DOHH2 (cell line): ENCODE measurements around the gene RGS19.

Experiments
- H3F3A ChIP-seq: fragments of 200-600 bp; sonication (generic), shearing (Covaris generic); 2 replicates; pipeline ENCODE4 v1.6.0; 2016; ENCODE audit warnings: antibody characterized with exemption, mild to moderate bottlenecking; ENCODE audit not compliant: control insufficient read depth, insufficient read depth
- H3K27ac ChIP-seq: fragments of 200-600 bp; sonication (generic); 2 replicates; pipeline ENCODE4 v1.5.1; 2014; ENCODE audit warnings: low read depth, mild to moderate bottlenecking, low read length, moderate library complexity
- H3K27me3 ChIP-seq: fragments of 200-600 bp; sonication (generic); 2 replicates; pipeline ENCODE4 v1.6.1; 2014; ENCODE audit warnings: mild to moderate bottlenecking, low read length, mixed read lengths; ENCODE audit not compliant: control insufficient read depth
- H3K36me3 ChIP-seq: fragments of 200-600 bp; sonication (generic); 2 replicates; pipeline ENCODE4 v1.6.1; 2014; ENCODE audit warnings: mild to moderate bottlenecking, low read length, moderate library complexity, mixed read lengths; ENCODE audit not compliant: control insufficient read depth
- H3K4me1 ChIP-seq: fragments of 200-600 bp; sonication (generic); 2 replicates; pipeline ENCODE4 v1.6.1; 2014; ENCODE audit warnings: mild to moderate bottlenecking, low read length, mixed read lengths; ENCODE audit not compliant: control insufficient read depth
- H3K4me2 ChIP-seq: fragments of 200-600 bp; sonication (generic); 2 replicates; pipeline ENCODE4 v1.6.0; 2014; ENCODE audit warnings: mild to moderate bottlenecking, low read length, moderate library complexity
- H3K4me3 ChIP-seq: fragments of 200-600 bp; sonication (generic); 2 replicates; pipeline ENCODE4 v1.5.1; 2014; ENCODE audit warnings: mild to moderate bottlenecking, low read length, mixed read lengths
- H3K79me2 ChIP-seq: fragments of 200-600 bp; sonication (generic); 2 replicates; pipeline ENCODE4 v1.6.1; 2014; ENCODE audit warnings: mild to moderate bottlenecking, low read length, mixed read lengths; ENCODE audit not compliant: control insufficient read depth
- H3K9me2 ChIP-seq: fragments of 200-600 bp; sonication (generic); replicated peaks from 2 replicates; pipeline ENCODE4 v1.6.1; 2014; ENCODE audit warnings: mild to moderate bottlenecking, low read length, mixed read lengths; ENCODE audit not compliant: control insufficient read depth
- H3K9me3 ChIP-seq: fragments of 200-600 bp; sonication (generic); 2 replicates; pipeline ENCODE4 v1.6.1; 2014; ENCODE audit warnings: antibody characterized with exemption, low read length, mixed read lengths; ENCODE audit not compliant: control insufficient read depth, insufficient read depth
- H4K20me1 ChIP-seq: fragments of 200-600 bp; sonication (generic); 2 replicates; pipeline ENCODE4 v1.6.0; 2014; ENCODE audit warnings: low read depth, mild to moderate bottlenecking, antibody characterized with exemption, low read length, moderate library complexity; ENCODE audit not compliant: control insufficient read depth, insufficient read depth
- EZH2phosphoT487 ChIP-seq: fragments of 200-600 bp; sonication (generic); IDR thresholded peaks from 2 replicates; pipeline ENCODE4 v1.6.1; 2017; ENCODE audit warnings: borderline replicate concordance, mild to moderate bottlenecking, antibody characterized with exemption, low read length, moderate library complexity, mixed read lengths
- TF ChIP-seq, protein P1 (sequence below): fragments of 200-600 bp; sonication (generic); IDR thresholded peaks from one replicate; pipeline ENCODE4 v1.5.1; 2014; ENCODE audit warnings: antibody characterized with exemption, mild to moderate bottlenecking, low read depth, low read length; ENCODE audit not compliant: poor library complexity, severe bottlenecking

The RGS19 gene

GRCh38 chr20:64065062-64065973 is 14.0 kb downstream of the RGS19 start:
- peaks cover 13% of the 10 kb centered on the region for H3K79me2 ChIP-seq

GRCh38 chr20:64064145-64064698 is 15.1 kb downstream of the RGS19 start:
- no peaks in the 10 kb centered on the region; the same call in 1 of the 2 replicates for H3K27me3 ChIP-seq
- H3K36me3 ChIP-seq, result no peaks in the 10 kb centered on the region
- H3K27ac ChIP-seq, result no peak overlapping the region
- H3K9me3 ChIP-seq, result no peaks in the 10 kb centered on the region
- no peaks in the 10 kb centered on the region for H3K9me2 ChIP-seq
- H4K20me1 ChIP-seq, result no peaks in the 10 kb centered on the region
- H3F3A ChIP-seq, result peaks cover 2% of the 10 kb centered on the region; the same call in 1 of the 2 replicates
- peaks cover 13% of the 10 kb centered on the region for H3K79me2 ChIP-seq
- H3K4me1 ChIP-seq, result peaks cover 45% of the 10 kb centered on the region
- no peak for TF ChIP-seq EZH2phosphoT487
- TF ChIP-seq, protein P1, sequence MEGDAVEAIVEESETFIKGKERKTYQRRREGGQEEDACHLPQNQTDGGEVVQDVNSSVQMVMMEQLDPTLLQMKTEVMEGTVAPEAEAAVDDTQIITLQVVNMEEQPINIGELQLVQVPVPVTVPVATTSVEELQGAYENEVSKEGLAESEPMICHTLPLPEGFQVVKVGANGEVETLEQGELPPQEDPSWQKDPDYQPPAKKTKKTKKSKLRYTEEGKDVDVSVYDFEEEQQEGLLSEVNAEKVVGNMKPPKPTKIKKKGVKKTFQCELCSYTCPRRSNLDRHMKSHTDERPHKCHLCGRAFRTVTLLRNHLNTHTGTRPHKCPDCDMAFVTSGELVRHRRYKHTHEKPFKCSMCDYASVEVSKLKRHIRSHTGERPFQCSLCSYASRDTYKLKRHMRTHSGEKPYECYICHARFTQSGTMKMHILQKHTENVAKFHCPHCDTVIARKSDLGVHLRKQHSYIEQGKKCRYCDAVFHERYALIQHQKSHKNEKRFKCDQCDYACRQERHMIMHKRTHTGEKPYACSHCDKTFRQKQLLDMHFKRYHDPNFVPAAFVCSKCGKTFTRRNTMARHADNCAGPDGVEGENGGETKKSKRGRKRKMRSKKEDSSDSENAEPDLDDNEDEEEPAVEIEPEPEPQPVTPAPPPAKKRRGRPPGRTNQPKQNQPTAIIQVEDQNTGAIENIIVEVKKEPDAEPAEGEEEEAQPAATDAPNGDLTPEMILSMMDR, result no peak
- H3K4me3 ChIP-seq, result peak overlapping the region; percentile 86
- peak overlapping the region; percentile 76 for H3K4me2 ChIP-seq

More at GRCh38 chr20:64065062-64065973, 14.0 kb downstream of the RGS19 start:
- peaks cover 3% of the 10 kb centered on the region; the same call in 1 of the 2 replicates for H3K36me3 ChIP-seq
- TF ChIP-seq, protein P1, result no peak
- no peak for TF ChIP-seq EZH2phosphoT487
- H4K20me1 ChIP-seq, result no peaks in the 10 kb centered on the region
- H3K4me1 ChIP-seq, result peaks cover 50% of the 10 kb centered on the region
- H3F3A ChIP-seq, result peaks cover 2% of the 10 kb centered on the region; the same call in 1 of the 2 replicates
- H3K4me2 ChIP-seq, result peak overlapping the region; percentile 76
- no peaks in the 10 kb centered on the region for H3K27me3 ChIP-seq
- no peaks in the 10 kb centered on the region for H3K9me2 ChIP-seq
- H3K4me3 ChIP-seq, result peak overlapping the region; percentile 86
- peak overlapping the region; percentile 42 for H3K27ac ChIP-seq
- H3K9me3 ChIP-seq, result no peaks in the 10 kb centered on the region

DNA sequence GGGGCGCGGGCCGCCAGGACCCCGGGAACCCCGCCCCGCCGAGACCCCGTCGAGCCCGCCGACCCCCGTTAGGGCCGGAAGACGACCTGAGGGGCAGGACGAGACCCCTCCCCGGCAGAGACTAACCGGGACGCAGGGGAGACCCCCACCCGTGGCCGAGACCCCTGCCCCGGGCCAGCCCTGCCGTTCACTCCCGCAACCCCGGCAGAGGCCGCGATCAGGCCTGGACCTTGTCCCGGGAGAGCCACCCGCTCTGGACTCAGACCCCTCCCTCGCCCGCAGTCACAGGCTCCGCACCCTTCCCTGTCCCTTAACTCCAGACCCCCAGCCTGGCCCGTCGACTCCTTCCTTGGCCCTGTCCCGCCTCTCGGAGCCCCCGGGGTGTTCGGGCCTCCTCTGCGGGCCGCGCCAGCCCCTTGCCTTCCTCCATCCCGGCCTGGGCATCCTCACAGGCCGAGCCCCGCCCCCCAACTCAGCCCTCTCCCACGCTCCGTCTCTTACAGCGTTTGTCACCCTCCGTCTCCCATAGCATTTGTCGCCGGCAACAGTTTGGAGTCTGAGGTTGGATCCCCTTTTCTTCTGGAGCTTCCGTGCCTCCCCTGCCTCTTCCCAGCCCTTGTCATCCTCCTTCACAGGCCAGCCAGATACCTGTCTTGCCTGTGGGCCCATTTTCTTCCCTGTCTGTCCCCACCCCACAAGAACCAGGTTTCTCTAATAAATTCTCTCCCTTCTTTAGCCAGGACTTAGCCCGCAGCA is 15.8 kb downstream of the RGS19 start:
- Histone ChIP-seq H3K27me3 (no peaks in the 10 kb centered on the region; the same call in 1 of the 2 replicates), H3K4me3 (peak overlapping the region; percentile 86), H3K4me2 (peak overlapping the region; percentile 76), H3K79me2 (peaks cover 13% of the 10 kb centered on the region), H3F3A (peaks cover 2% of the 10 kb centered on the region; the same call in 1 of the 2 replicates), H3K9me3 (no peaks in the 10 kb centered on the region), H3K4me1 (peaks cover 48% of the 10 kb centered on the region), H4K20me1 (no peaks in the 10 kb centered on the region), H3K27ac (no peak overlapping the region), H3K9me2 (no peaks in the 10 kb centered on the region), H3K36me3 (no peaks in the 10 kb centered on the region)
- no peak for TF ChIP-seq EZH2phosphoT487
- TF ChIP-seq, protein P1, result no peak
